ENCODE measurements around the gene AHRR.

The AHRR gene

DNA sequence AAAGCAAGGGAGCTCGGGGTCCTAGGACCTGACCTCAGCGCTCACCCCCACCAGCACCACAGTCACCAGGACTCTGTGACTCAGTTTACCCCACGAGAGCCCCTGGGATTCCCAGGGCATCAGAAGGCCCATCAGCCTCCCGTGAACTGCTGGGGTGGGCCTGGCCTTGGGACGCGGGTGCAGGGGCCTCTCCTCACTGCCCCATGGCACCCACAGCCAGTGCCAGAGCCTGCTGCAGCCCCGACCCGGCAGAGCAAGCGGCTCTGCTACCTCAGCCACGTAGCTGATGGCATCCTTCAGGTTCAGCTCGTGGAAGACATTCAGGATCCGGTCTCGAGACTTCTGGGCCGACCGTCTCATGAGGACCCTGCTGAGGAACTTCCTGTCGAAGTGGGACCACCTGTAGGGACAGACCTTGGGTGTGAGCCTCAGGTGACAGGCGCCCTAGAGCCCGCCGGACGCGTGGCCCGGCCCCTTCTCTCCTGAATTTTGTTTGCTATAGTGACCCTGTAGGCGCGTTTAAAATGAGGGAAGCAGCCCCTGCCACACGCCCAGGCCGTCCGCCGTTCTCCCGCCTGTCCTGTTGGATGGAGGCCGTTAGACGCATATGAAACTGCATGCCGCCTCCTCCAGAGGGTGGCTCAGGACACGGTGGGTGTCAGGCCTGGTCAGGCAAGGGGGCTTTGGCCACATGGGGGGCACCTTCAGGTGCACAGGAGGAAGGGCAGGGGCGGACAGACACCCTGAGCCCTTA is 158.2 kb downstream of the AHRR start:
- POLR2A ChIA-PET, result no interaction called here
- no peak for TF ChIP-seq HDGF (IDR thresholded peaks at IDR 0.05; ENCODE audit: borderline replicate concordance)
- no peak for TF ChIP-seq ELF4 (IDR thresholded peaks at IDR 0.05)
- no peak for TF ChIP-seq FOXK2 (IDR thresholded peaks at IDR 0.05)
- TF ChIP-seq SP1 (IDR thresholded peaks at IDR 0.05), result no peak
- TF ChIP-seq CTBP1 (IDR thresholded peaks at IDR 0.05; ENCODE audit: borderline replicate concordance), result no peak
- no peak for TF ChIP-seq L3MBTL2 (conservative IDR thresholded peaks at IDR 0.05)
- TF ChIP-seq SUZ12 (IDR thresholded peaks at IDR 0.05), result no peak
- no peak for TF ChIP-seq FOXA1 (IDR thresholded peaks at IDR 0.05)
- TF ChIP-seq NFRKB (IDR thresholded peaks at IDR 0.05), result no peak
- no peak for TF ChIP-seq LEF1 (IDR thresholded peaks at IDR 0.05; ENCODE audit: borderline replicate concordance)
- no peak for TF ChIP-seq FOXM1 (IDR thresholded peaks at IDR 0.05; ENCODE audit: borderline replicate concordance)
- TF ChIP-seq ARNT (IDR thresholded peaks at IDR 0.05), result no peak
- no peak for TF ChIP-seq ZNF384 (IDR thresholded peaks at IDR 0.05)
- TF ChIP-seq TARDBP (IDR thresholded peaks at IDR 0.05), result no peak
- TF ChIP-seq, protein P1, sequence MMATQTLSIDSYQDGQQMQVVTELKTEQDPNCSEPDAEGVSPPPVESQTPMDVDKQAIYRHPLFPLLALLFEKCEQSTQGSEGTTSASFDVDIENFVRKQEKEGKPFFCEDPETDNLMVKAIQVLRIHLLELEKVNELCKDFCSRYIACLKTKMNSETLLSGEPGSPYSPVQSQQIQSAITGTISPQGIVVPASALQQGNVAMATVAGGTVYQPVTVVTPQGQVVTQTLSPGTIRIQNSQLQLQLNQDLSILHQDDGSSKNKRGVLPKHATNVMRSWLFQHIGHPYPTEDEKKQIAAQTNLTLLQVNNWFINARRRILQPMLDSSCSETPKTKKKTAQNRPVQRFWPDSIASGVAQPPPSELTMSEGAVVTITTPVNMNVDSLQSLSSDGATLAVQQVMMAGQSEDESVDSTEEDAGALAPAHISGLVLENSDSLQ (IDR thresholded peaks at IDR 0.05), result no peak
- no peak for TF ChIP-seq BHLHE40 (IDR thresholded peaks at IDR 0.05; ENCODE audit: borderline replicate concordance)
- no peak for DNase-seq (ENCODE audit: extremely low spot score)
- CTCF ChIA-PET, result no interaction called here

DNA sequence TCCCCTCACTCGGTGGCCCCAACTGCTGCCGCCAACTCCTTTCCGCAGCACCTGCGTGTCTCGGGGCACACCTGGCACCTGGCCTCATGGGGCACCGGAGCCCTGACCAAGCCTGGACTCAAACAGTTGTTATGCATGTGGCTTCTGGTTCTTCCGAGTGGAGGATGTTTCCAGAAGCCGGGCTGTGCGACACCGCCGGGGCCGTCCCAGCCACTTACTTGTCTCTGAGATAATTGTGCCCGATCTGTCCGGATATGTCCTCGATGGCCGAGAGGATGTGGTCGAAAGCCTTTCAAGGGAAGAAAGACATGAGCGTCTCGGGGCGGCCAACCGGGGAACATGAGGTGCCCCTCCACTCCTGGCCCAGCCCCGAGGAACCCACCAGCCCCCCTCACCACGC is 159.8 kb downstream of the AHRR start:
- CTCF ChIA-PET, result no interaction called here
- POLR2A ChIA-PET, result interaction anchor here (0.6 kb wide), 1 partner anchor 9 kb away, joined by 3 read pairs; no protein-coding TSS in a partner anchor
- TF ChIP-seq LEF1 (IDR thresholded peaks at IDR 0.05; ENCODE audit: borderline replicate concordance) (no peak), CTBP1 (IDR thresholded peaks at IDR 0.05; ENCODE audit: borderline replicate concordance) (no peak), TARDBP (IDR thresholded peaks at IDR 0.05) (no peak), HDGF (IDR thresholded peaks at IDR 0.05; ENCODE audit: borderline replicate concordance) (no peak), L3MBTL2 (conservative IDR thresholded peaks at IDR 0.05) (no peak), FOXM1 (IDR thresholded peaks at IDR 0.05; ENCODE audit: borderline replicate concordance) (no peak), ZNF384 (IDR thresholded peaks at IDR 0.05) (no peak), NFRKB (IDR thresholded peaks at IDR 0.05) (no peak), BHLHE40 (IDR thresholded peaks at IDR 0.05; ENCODE audit: borderline replicate concordance) (no peak), SUZ12 (IDR thresholded peaks at IDR 0.05) (no peak), FOXK2 (IDR thresholded peaks at IDR 0.05) (no peak), FOXA1 (IDR thresholded peaks at IDR 0.05) (no peak), ELF4 (IDR thresholded peaks at IDR 0.05) (no peak), SP1 (IDR thresholded peaks at IDR 0.05) (no peak), ARNT (IDR thresholded peaks at IDR 0.05) (no peak)
- TF ChIP-seq, protein P1 (IDR thresholded peaks at IDR 0.05), result no peak
- DNase-seq (ENCODE audit: extremely low spot score), result no peak

DNA sequence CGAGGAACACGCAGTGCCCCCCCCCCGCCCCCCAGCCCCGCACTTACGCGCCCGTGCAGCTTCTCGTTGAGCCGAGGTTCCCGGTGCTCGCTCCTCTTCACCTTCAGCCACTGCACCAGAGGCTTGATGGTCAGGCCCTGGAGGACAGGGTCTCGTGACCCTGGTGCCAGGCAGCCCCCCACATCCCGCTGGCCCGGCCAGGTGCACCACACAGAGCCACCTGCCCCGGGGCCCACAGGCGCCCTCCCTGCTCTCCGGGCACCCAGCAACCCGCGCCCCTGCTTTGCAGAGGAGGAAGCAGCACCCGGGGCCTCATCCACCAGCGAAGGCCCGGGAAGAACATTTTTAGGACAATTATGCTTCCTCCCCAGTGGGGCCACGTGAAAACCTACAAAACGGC is 160.5 kb downstream of the AHRR start:
- CTCF ChIA-PET, result no interaction called here
- POLR2A ChIA-PET, result no interaction called here
- TF ChIP-seq SUZ12 (IDR thresholded peaks at IDR 0.05), result no peak
- TF ChIP-seq FOXK2 (IDR thresholded peaks at IDR 0.05), result no peak
- TF ChIP-seq NFRKB (IDR thresholded peaks at IDR 0.05), result no peak
- no peak for TF ChIP-seq L3MBTL2 (conservative IDR thresholded peaks at IDR 0.05)
- no peak for TF ChIP-seq ELF4 (IDR thresholded peaks at IDR 0.05)
- no peak for TF ChIP-seq TARDBP (IDR thresholded peaks at IDR 0.05)
- no peak for TF ChIP-seq BHLHE40 (IDR thresholded peaks at IDR 0.05; ENCODE audit: borderline replicate concordance)
- no peak for TF ChIP-seq HDGF (IDR thresholded peaks at IDR 0.05; ENCODE audit: borderline replicate concordance)
- no peak for TF ChIP-seq LEF1 (IDR thresholded peaks at IDR 0.05; ENCODE audit: borderline replicate concordance)
- no peak for TF ChIP-seq FOXM1 (IDR thresholded peaks at IDR 0.05; ENCODE audit: borderline replicate concordance)
- TF ChIP-seq CTBP1 (IDR thresholded peaks at IDR 0.05; ENCODE audit: borderline replicate concordance), result no peak
- no peak for TF ChIP-seq ARNT (IDR thresholded peaks at IDR 0.05)
- no peak for TF ChIP-seq FOXA1 (IDR thresholded peaks at IDR 0.05)
- TF ChIP-seq ZNF384 (IDR thresholded peaks at IDR 0.05), result no peak
- no peak for DNase-seq (ENCODE audit: extremely low spot score)

DNA sequence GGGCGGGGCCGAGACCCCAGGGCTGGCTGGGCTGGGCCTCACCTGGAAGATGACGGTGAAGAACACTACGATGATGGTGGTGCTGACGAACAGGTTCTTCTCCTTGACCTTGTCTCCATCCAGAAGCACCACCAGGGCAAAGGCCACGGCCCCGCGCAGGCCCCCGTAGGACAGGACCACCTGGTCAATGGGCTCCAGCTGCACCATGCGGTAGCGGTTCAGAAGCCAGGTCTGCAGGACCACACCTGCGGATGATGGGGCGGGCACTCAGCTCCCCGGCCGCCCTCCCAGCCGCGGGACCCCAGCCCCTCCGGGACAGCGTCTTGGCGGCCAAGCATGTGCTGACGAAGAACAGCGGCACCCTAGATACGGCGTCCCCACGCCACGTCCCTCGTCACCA is 161.0 kb downstream of the AHRR start:
- TF ChIP-seq ARNT (IDR thresholded peaks at IDR 0.05) (no peak), SP1 (IDR thresholded peaks at IDR 0.05) (no peak), FOXM1 (IDR thresholded peaks at IDR 0.05; ENCODE audit: borderline replicate concordance) (no peak)
- no peak for DNase-seq (ENCODE audit: extremely low spot score)
- CTCF ChIA-PET, result no interaction called here
- POLR2A ChIA-PET, result no interaction called here

DNA sequence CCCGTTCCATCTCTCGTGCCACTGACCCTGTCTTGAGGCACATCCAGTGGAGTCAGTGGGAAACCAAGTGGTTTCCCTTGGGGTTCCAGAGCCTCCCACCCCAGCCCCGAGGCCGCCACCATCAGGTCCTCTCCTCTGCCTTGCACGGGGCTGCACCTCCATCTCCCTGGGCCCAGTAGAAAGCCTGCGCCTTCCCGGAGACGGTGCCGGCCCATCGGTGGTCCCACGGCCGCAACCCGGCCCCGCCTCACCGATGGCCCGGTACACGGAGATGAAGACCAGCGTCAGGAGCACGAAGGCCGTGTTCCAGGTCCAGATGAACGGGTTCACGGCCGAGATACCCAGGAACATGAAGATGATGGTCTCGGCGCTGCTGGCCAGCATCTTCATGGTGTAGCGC is 161.5 kb downstream of the AHRR start:
- ChIA-PET POLR2A (no interaction called here), CTCF (no interaction called here)

DNA sequence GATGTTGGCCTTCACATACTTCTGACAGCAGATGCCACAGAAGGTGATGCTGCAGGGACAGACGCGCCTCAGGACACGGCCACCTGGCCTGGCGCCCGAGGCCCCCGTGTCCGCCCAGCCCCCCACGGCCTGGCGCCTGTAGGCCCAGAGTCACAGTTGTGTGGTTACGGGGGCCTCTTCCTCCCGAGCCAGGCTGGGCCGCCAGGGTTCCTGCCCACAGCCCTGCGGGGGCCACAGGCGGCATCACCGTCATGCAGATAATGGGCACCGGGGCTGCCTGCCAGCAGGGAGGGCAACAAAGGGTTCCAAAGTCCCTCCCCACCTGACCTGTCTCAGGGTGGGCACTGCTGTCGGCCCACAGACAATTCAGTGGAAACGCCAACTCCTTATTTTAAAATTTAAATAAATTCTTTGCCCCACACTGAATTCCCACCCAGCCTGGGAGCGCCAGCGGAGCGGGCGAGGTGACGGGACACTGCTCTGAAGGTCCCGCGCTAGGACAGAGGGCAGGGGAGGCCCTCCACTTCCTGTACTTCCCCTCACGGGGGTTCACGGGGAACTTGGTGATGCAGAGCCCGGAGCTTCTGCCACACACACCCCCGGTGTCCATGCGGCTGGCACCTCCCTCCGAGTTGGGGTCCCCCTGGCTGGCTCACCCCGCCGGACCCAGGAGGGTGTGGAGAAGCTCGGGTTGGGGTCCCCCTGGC is 162.1 kb downstream of the AHRR start:
- CTCF ChIA-PET, result no interaction called here
- POLR2A ChIA-PET, result no interaction called here
- DNase-seq (ENCODE audit: extremely low spot score), result no peak
- TF ChIP-seq ZNF384 (IDR thresholded peaks at IDR 0.05), result no peak
- TF ChIP-seq, protein P1 (IDR thresholded peaks at IDR 0.05), result no peak
- no peak for TF ChIP-seq BHLHE40 (IDR thresholded peaks at IDR 0.05; ENCODE audit: borderline replicate concordance)
- no peak for TF ChIP-seq L3MBTL2 (conservative IDR thresholded peaks at IDR 0.05)
- no peak for TF ChIP-seq FOXM1 (IDR thresholded peaks at IDR 0.05; ENCODE audit: borderline replicate concordance)
- no peak for TF ChIP-seq ARNT (IDR thresholded peaks at IDR 0.05)
- no peak for TF ChIP-seq LEF1 (IDR thresholded peaks at IDR 0.05; ENCODE audit: borderline replicate concordance)
- TF ChIP-seq HDGF (IDR thresholded peaks at IDR 0.05; ENCODE audit: borderline replicate concordance), result no peak

More for the DNA sequence above, 161.5 kb downstream of the AHRR start:
- DNase-seq (ENCODE audit: extremely low spot score), result no peak
- TF ChIP-seq NFRKB (IDR thresholded peaks at IDR 0.05) (no peak), SP1 (IDR thresholded peaks at IDR 0.05) (no peak), SUZ12 (IDR thresholded peaks at IDR 0.05) (no peak), BHLHE40 (IDR thresholded peaks at IDR 0.05; ENCODE audit: borderline replicate concordance) (no peak), ELF4 (IDR thresholded peaks at IDR 0.05) (no peak), CTBP1 (IDR thresholded peaks at IDR 0.05; ENCODE audit: borderline replicate concordance) (no peak), FOXA1 (IDR thresholded peaks at IDR 0.05) (no peak), ARNT (IDR thresholded peaks at IDR 0.05) (no peak)
